ENCODE measurements around the gene MYOC. TPM values are rescaled to one million over a fixed set of nuclear protein-coding genes. Genes with fewer than 3 reads are reported as not detected.
"Not testable (repeated sequence)": the region's sequence is repeated elsewhere in the genome, so short reads cannot be mapped to it uniquely, and the experiment has no call there.

MYOC gene
- total RNA-seq, 1 donor from 2014 or later: not detected

GRCh38 chr1:171623651-171624331 is 28.7 kb downstream of the MYOC start:
- no peak for FAIRE-seq
- H3K27me3 ChIP-seq (ENCODE audit: insufficient read depth, low read length): peaks cover 2% of the 10 kb centered on the region

DNA sequence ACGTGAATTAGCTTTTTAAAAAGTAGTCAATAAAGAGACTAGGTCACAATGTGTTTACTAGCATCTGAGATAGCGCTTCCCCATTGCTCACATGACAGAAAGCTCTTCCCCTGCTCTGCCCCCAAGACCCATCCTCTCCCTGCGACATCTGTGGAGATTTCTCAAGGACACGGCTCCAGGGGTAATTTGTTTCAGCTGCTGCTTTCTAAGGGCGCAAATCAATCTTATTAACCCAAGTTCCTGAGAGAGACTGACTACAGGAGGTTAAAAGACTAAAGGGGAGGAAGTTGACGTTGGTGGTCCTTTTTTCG is 30.4 kb downstream of the MYOC start, which contains the start of gene MYOCOS:
Gene MYOCOS, plus strand, starts transcription at position 92 of the 311 bp plus-strand sequence. CDS start 1,641 bp downstream, outside the sequence.
- Mint-ChIP-seq H3K4me3 (ENCODE audit: unreplicated experiment) (no peak within 1 kb of the TSS), H3K9me3 (ENCODE audit: unreplicated experiment) (no peaks in the 10 kb centered on the region), H3K4me1 (ENCODE audit: low read depth, unreplicated experiment) (peaks cover 5% of the 10 kb centered on the region), H3K27me3 (ENCODE audit: low read depth, unreplicated experiment) (peaks cover 11% of the 10 kb centered on the region), H3K36me3 (ENCODE audit: low read depth, unreplicated experiment) (peaks cover 2% of the 10 kb centered on the region), H3K27ac (ENCODE audit: unreplicated experiment) (peak within 1 kb of the TSS; percentile 10)
- Histone ChIP-seq H2AFZ (ENCODE audit: low read depth, low read length) (no peak within 1 kb of the TSS), H3K9me3 (ENCODE audit: insufficient read depth, low read depth, low read length) (no peaks in the 10 kb centered on the region), H3K36me3 (ENCODE audit: insufficient read depth, low read length) (no peaks in the 10 kb centered on the region), H3K79me2 (ENCODE audit: insufficient read depth, low read length) (no peaks in the 10 kb centered on the region), H3K4me1 (ENCODE audit: insufficient read depth, low read length) (no peaks in the 10 kb centered on the region), H3K27me3 (ENCODE audit: insufficient read depth, low read length) (peaks cover 2% of the 10 kb centered on the region), H3K9ac (ENCODE audit: low read length) (no peak within 1 kb of the TSS), H3K4me3 (ENCODE audit: insufficient read depth, low read depth, low read length) (no peak within 1 kb of the TSS), H3K27ac (ENCODE audit: low read depth, low read length) (no peak within 1 kb of the TSS), H4K20me1 (ENCODE audit: insufficient read depth, low read length) (no peaks in the 10 kb centered on the region), H3K4me2 (ENCODE audit: low read length) (no peak within 1 kb of the TSS)
- FAIRE-seq: no peak
- DNase-seq (ENCODE audit: low read depth): no peak
- TF ChIP-seq EZH2 (IDR thresholded peaks at IDR 0.05; ENCODE audit: insufficient read depth, low read length) (no peak), CTCF (IDR thresholded peaks at IDR 0.05; ENCODE audit: insufficient read depth, low read depth, low read length) (no peak)

More at GRCh38 chr1:171623651-171624331, 28.7 kb downstream of the MYOC start:
- DNase-seq (ENCODE audit: low read depth): no peak
- Histone ChIP-seq H3K4me2 (ENCODE audit: low read length) (no peak overlapping the region), H3K9ac (ENCODE audit: low read length) (no peak overlapping the region), H3K27ac (ENCODE audit: low read depth, low read length) (no peak overlapping the region), H3K4me3 (ENCODE audit: insufficient read depth, low read depth, low read length) (no peak overlapping the region), H4K20me1 (ENCODE audit: insufficient read depth, low read length) (no peaks in the 10 kb centered on the region), H3K4me1 (ENCODE audit: insufficient read depth, low read length) (no peaks in the 10 kb centered on the region), H3K79me2 (ENCODE audit: insufficient read depth, low read length) (no peaks in the 10 kb centered on the region), H2AFZ (ENCODE audit: low read depth, low read length) (no peak overlapping the region), H3K36me3 (ENCODE audit: insufficient read depth, low read length) (no peaks in the 10 kb centered on the region), H3K9me3 (ENCODE audit: insufficient read depth, low read depth, low read length) (no peaks in the 10 kb centered on the region)
- no peak overlapping the region for H3K27ac Mint-ChIP-seq (ENCODE audit: unreplicated experiment)
- H3K36me3 Mint-ChIP-seq (ENCODE audit: low read depth, unreplicated experiment): no peaks in the 10 kb centered on the region
- H3K9me3 Mint-ChIP-seq (ENCODE audit: unreplicated experiment): no peaks in the 10 kb centered on the region
- peaks cover 5% of the 10 kb centered on the region for H3K4me1 Mint-ChIP-seq (ENCODE audit: low read depth, unreplicated experiment)
- H3K4me3 Mint-ChIP-seq (ENCODE audit: unreplicated experiment): no peak overlapping the region
- H3K27me3 Mint-ChIP-seq (ENCODE audit: low read depth, unreplicated experiment): peaks cover 2% of the 10 kb centered on the region
- TF ChIP-seq CTCF (IDR thresholded peaks at IDR 0.05; ENCODE audit: insufficient read depth, low read depth, low read length): no peak
- no peak for TF ChIP-seq EZH2 (IDR thresholded peaks at IDR 0.05; ENCODE audit: insufficient read depth, low read length)

- DNase-seq (ENCODE audit: low read depth) (no peak), FAIRE-seq (no peak)
- Histone ChIP-seq H3K36me3 (ENCODE audit: insufficient read depth, low read length) (no peaks in the 10 kb centered on the region), H3K4me3 (ENCODE audit: insufficient read depth, low read depth, low read length) (no peak overlapping the region), H3K27me3 (ENCODE audit: insufficient read depth, low read length) (no peaks in the 10 kb centered on the region), H3K4me1 (ENCODE audit: insufficient read depth, low read length) (no peaks in the 10 kb centered on the region), H3K79me2 (ENCODE audit: insufficient read depth, low read length) (no peaks in the 10 kb centered on the region), H3K4me2 (ENCODE audit: low read length) (no peak overlapping the region), H4K20me1 (ENCODE audit: insufficient read depth, low read length) (no peaks in the 10 kb centered on the region), H2AFZ (ENCODE audit: low read depth, low read length) (no peak overlapping the region), H3K9me3 (ENCODE audit: insufficient read depth, low read depth, low read length) (no peaks in the 10 kb centered on the region), H3K27ac (ENCODE audit: low read depth, low read length) (no peak overlapping the region), H3K9ac (ENCODE audit: low read length) (no peak overlapping the region)
- TF ChIP-seq CTCF (IDR thresholded peaks at IDR 0.05; ENCODE audit: insufficient read depth, low read depth, low read length) (no peak), EZH2 (IDR thresholded peaks at IDR 0.05; ENCODE audit: insufficient read depth, low read length) (no peak)
- Mint-ChIP-seq H3K9me3 (ENCODE audit: unreplicated experiment) (no peaks in the 10 kb centered on the region), H3K27me3 (ENCODE audit: low read depth, unreplicated experiment) (peaks cover 12% of the 10 kb centered on the region), H3K36me3 (ENCODE audit: low read depth, unreplicated experiment) (peaks cover 2% of the 10 kb centered on the region), H3K27ac (ENCODE audit: unreplicated experiment) (no peak overlapping the region), H3K4me1 (ENCODE audit: low read depth, unreplicated experiment) (no peaks in the 10 kb centered on the region), H3K4me3 (ENCODE audit: unreplicated experiment) (no peak overlapping the region)
Observed at GRCh38 chr1:171616586-171616985, 35.9 kb downstream of the MYOC start.

GRCh38 chr1:171615122-171615906 is 37.2 kb downstream of the MYOC start:
- not testable (repeated sequence) for H3K4me3 ChIP-seq (ENCODE audit: insufficient read depth, low read depth, low read length); H3K27me3 ChIP-seq (ENCODE audit: insufficient read depth, low read length); H3K27ac ChIP-seq (ENCODE audit: low read depth, low read length); H2AFZ ChIP-seq (ENCODE audit: low read depth, low read length); H3K4me2 ChIP-seq (ENCODE audit: low read length); H3K36me3 ChIP-seq (ENCODE audit: insufficient read depth, low read length); H3K79me2 ChIP-seq (ENCODE audit: insufficient read depth, low read length); H3K4me1 ChIP-seq (ENCODE audit: insufficient read depth, low read length); H3K4me1 Mint-ChIP-seq (ENCODE audit: low read depth, unreplicated experiment); H3K36me3 Mint-ChIP-seq (ENCODE audit: low read depth, unreplicated experiment); H3K27ac Mint-ChIP-seq (ENCODE audit: unreplicated experiment); DNase-seq (ENCODE audit: low read depth); H3K9me3 ChIP-seq (ENCODE audit: insufficient read depth, low read depth, low read length); H3K4me3 Mint-ChIP-seq (ENCODE audit: unreplicated experiment); H3K9ac ChIP-seq (ENCODE audit: low read length); H3K9me3 Mint-ChIP-seq (ENCODE audit: unreplicated experiment); H4K20me1 ChIP-seq (ENCODE audit: insufficient read depth, low read length); FAIRE-seq
- peaks cover 12% of the 10 kb centered on the region for H3K27me3 Mint-ChIP-seq (ENCODE audit: low read depth, unreplicated experiment)

All from astrocyte (in vitro differentiated cells and primary cell).